Stimulated activated CD8-positive, alpha-beta memory T cell treated with anti-CD3 and anti-CD28 coated beads, Interleukin-2, amount 100 ng/mL, for 1 hour (primary cell): ENCODE measurements around the gene PRELID1.
A peak's percentile ranks its signal among the peaks of the same experiment; 100 is the strongest.
"Not testable (repeated sequence)": the region's sequence is repeated elsewhere in the genome, so short reads cannot be mapped to it uniquely, and the experiment has no call there.

Experiments used
- DNase-seq, 2 donors: peaks; one replicate each; pipeline ENCODE4 v3.0.0-alpha.2; 2020; ENCODE audit warnings: low read depth in 2 of 2

Gene PRELID1

GRCh38 chr5:177303121-177303924, at the start of gene PRELID1, which contains the start of gene RAB24:
TSS of gene PRELID1 (plus strand) at chr5:177303799. CDS start at chr5:177303986, 187 bp downstream.
TSS of gene RAB24 (minus strand) at chr5:177303719. CDS start at chr5:177303288, 431 bp downstream.
- peak; percentile 80 to 83 for DNase-seq

- DNase-seq: no peak
Observed at GRCh38 chr5:177256296-177256695, 47.3 kb upstream of the PRELID1 start.

- not testable (repeated sequence) for DNase-seq
Observed at GRCh38 chr5:177258711-177259110, 44.9 kb upstream of the PRELID1 start.

GRCh38 chr5:177260961-177261360, 42.6 kb upstream of the PRELID1 start:
- DNase-seq: no peak

- no peak for DNase-seq
Observed at GRCh38 chr5:177261510-177261909, 42.1 kb upstream of the PRELID1 start.

- no peak for DNase-seq
Observed at GRCh38 chr5:177264178-177264577, 39.4 kb upstream of the PRELID1 start.

- DNase-seq: no peak
Observed at GRCh38 chr5:177265395-177265794, 38.2 kb upstream of the PRELID1 start.

- no peak for DNase-seq
Observed at GRCh38 chr5:177269232-177269895, 34.2 kb upstream of the PRELID1 start.

- DNase-seq: no peak
Observed at GRCh38 chr5:177269976-177270375, 33.6 kb upstream of the PRELID1 start.

- no peak for DNase-seq
Observed at GRCh38 chr5:177270653-177271052, 32.9 kb upstream of the PRELID1 start.

GRCh38 chr5:177271113-177271512, 32.5 kb upstream of the PRELID1 start:
- DNase-seq: no peak

GRCh38 chr5:177275883-177276282, 27.7 kb upstream of the PRELID1 start:
- no peak for DNase-seq

- no peak for DNase-seq
Observed at GRCh38 chr5:177276886-177277285, 26.7 kb upstream of the PRELID1 start.

GRCh38 chr5:177288191-177288590, 15.4 kb upstream of the PRELID1 start:
- DNase-seq: no peak

GRCh38 chr5:177290816-177291596, 12.6 kb upstream of the PRELID1 start:
- DNase-seq: no peak

- no peak for DNase-seq
Observed at GRCh38 chr5:177291735-177292134, 11.9 kb upstream of the PRELID1 start.

GRCh38 chr5:177293819-177294581, 9.6 kb upstream of the PRELID1 start:
- no peak for DNase-seq

- no peak for DNase-seq
Observed at GRCh38 chr5:177294632-177295031, 9.0 kb upstream of the PRELID1 start.

- no peak for DNase-seq
Observed at GRCh38 chr5:177295924-177296323, 7.7 kb upstream of the PRELID1 start.

GRCh38 chr5:177296581-177296980, 7.0 kb upstream of the PRELID1 start:
- DNase-seq: no peak

- DNase-seq: no peak
Observed at GRCh38 chr5:177297922-177298321, 5.7 kb upstream of the PRELID1 start.

- no peak for DNase-seq
Observed at GRCh38 chr5:177299697-177300096, 3.9 kb upstream of the PRELID1 start.
